T-helper 17 cell (primary cell): Measurements from ENCODE around the gene DRG1. TPM values are rescaled to one million over a fixed set of nuclear protein-coding genes. Genes with fewer than 3 reads are reported as not detected.
"Not testable (repeated sequence)": the region's sequence is repeated elsewhere in the genome, so short reads cannot be mapped to it uniquely, and the experiment has no call there.

Experiments used
- ATAC-seq: fragments of 150-1000 bp; cut with Tn5 transposase; 2 replicates; pipeline ENCODE4 v1.10.0; 2021; ENCODE audit warnings: mild to moderate bottlenecking, moderate library complexity
- DNase-seq, 3 donors: peaks; one replicate each; pipeline versions ENCODE4 v3.0.0 to v3.0.0-alpha.2; 2020 to 2021
- H3K9me3 ChIP-seq: one replicate; pipeline ENCODE4 v1.7.0; 2013; ENCODE audit warnings: low read length, mild to moderate bottlenecking; ENCODE audit not compliant: control insufficient read depth, poor library complexity, severe bottlenecking
- H3K27ac Mint-ChIP-seq: one replicate; pipeline ENCODE4 v1.8.0; 2022; ENCODE audit warnings: mild to moderate bottlenecking, moderate library complexity, mixed read lengths
- H3K27me3 Mint-ChIP-seq: one replicate; pipeline ENCODE4 v1.8.0; 2022; ENCODE audit warnings: mixed read lengths
- H3K36me3 Mint-ChIP-seq: one replicate; pipeline ENCODE4 v1.8.0; 2022; ENCODE audit warnings: low read depth, mixed read lengths
- H3K4me1 Mint-ChIP-seq: one replicate; pipeline ENCODE4 v1.8.0; 2022; ENCODE audit warnings: mild to moderate bottlenecking, mixed read lengths
- H3K4me3 Mint-ChIP-seq: one replicate; pipeline ENCODE4 v1.8.0; 2022; ENCODE audit warnings: mild to moderate bottlenecking, moderate library complexity, mixed read lengths
- total RNA-seq, 4 donors: library from RNA in 2 of 4; stranded (reverse) in 2 of 4; gene quantifications; one replicate each; pipeline ENCODE4 v1.2.3 and lab custom pipeline; 2022 to 2026

DRG1 gene, protein sequence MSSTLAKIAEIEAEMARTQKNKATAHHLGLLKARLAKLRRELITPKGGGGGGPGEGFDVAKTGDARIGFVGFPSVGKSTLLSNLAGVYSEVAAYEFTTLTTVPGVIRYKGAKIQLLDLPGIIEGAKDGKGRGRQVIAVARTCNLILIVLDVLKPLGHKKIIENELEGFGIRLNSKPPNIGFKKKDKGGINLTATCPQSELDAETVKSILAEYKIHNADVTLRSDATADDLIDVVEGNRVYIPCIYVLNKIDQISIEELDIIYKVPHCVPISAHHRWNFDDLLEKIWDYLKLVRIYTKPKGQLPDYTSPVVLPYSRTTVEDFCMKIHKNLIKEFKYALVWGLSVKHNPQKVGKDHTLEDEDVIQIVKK
- 10 to 100 TPM; 33.2 to 50.9 TPM for total RNA-seq
- total RNA-seq (lab: John Stamatoyannopoulos, UW): 30.7 to 59.1 reads per million in 2 donors

DNA sequence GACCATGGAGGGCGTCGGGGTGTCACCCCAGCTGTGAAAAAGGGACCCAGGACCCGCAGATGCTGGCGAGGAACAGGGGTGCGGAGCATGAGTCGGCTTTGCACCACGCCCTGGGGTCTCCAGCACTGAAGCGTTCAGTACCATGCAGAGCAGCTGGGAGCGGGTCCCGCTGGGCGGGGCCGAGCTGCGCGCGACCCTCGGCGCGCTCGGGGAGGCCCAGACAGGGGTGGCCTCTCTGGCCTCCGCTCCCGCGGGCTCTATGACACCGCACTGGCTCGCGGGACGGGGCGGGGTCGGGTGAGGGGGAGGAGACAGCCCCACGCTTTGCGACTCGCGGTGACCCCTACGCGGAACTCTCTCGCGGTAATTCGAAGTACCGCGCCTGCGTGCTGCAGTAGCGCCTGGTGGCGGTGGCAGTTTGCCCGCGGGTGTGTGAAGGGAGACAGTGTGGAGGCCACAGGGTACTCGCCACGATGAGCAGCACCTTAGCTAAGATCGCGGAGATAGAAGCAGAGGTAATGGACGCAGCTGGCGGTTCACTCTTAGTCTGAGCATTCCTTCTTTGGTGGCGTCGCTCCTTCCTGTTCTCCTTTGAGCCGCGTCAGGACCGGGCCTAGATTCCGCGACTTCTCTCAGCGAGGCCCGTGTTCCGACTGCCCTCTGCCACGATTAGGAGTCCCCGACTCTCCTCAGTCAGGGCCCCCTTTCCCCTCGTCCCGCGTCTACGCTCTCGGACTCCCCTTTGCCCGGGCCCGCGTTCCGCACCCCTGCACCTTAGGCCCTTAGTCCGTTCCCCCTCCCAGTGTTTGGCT, at the start of gene DRG1:
DRG1 (plus strand) TSS at position 394 of the 812 bp plus-strand sequence; CDS start at position 474, 80 bp downstream.
- Mint-ChIP-seq H3K4me3 (peak within 1 kb of the TSS; percentile 96), H3K27ac (peak within 1 kb of the TSS; percentile 97), H3K27me3 (no peaks in the 10 kb centered on the region), H3K4me1 (peaks cover 14% of the 10 kb centered on the region), H3K36me3 (peaks cover 6% of the 10 kb centered on the region)
- peak; percentile 93 to 95 (median 94) for DNase-seq
- peak; percentile 98 for ATAC-seq
- H3K9me3 ChIP-seq: no peaks in the 10 kb centered on the region

DNA sequence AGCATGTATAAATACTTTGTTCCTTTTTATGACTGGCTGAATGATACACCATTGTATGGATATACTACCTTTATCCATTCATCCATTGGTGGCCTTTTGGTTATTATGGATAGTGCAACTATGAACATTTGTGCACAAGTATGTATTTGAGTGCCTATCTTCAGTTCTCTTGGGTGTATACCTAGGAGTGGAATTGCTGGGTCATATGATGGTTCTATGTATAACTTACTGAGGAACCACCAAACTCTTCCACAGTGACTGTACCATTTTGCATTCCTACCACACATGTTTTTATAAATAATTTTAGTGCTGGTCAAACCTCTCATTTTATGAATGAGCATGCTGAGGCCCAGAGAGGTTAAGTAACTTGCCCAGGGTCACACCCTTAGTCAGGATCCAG, 49.4 kb upstream of the DRG1 start:
- H3K27ac Mint-ChIP-seq: no peak overlapping the region
- no peaks in the 10 kb centered on the region for H3K36me3 Mint-ChIP-seq
- no peak for DNase-seq
- H3K9me3 ChIP-seq: no peaks in the 10 kb centered on the region
- H3K27me3 Mint-ChIP-seq: no peaks in the 10 kb centered on the region
- H3K4me3 Mint-ChIP-seq: no peak overlapping the region
- H3K4me1 Mint-ChIP-seq: peaks cover 3% of the 10 kb centered on the region
- no peak for ATAC-seq

DNA sequence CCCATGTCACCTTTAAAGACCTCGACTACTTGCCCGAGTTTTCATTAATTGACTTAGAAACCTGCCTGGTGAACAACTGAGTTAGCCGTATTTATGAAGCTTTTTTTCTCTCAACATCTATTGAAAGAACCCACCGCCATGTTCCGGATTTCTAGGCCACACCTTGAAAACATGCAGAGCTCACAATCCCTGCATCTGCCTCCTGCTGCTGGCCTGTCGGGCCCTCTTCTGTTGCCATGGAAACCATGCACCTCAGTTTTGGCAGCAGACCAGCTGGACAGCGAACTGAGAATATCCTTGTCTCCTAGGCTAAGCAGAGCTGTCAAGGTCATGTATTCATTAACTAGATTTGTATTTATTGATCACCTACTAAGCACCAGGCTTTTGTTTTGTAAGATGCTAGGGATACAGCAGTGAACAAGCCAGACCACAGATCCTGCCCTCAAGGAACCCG, 49.0 kb upstream of the DRG1 start:
- no peaks in the 10 kb centered on the region for H3K9me3 ChIP-seq
- peaks cover 2% of the 10 kb centered on the region for H3K4me1 Mint-ChIP-seq
- no peaks in the 10 kb centered on the region for H3K36me3 Mint-ChIP-seq
- H3K4me3 Mint-ChIP-seq: no peak overlapping the region
- ATAC-seq (no peak), DNase-seq (no peak)
- no peak overlapping the region for H3K27ac Mint-ChIP-seq
- no peaks in the 10 kb centered on the region for H3K27me3 Mint-ChIP-seq

DNA sequence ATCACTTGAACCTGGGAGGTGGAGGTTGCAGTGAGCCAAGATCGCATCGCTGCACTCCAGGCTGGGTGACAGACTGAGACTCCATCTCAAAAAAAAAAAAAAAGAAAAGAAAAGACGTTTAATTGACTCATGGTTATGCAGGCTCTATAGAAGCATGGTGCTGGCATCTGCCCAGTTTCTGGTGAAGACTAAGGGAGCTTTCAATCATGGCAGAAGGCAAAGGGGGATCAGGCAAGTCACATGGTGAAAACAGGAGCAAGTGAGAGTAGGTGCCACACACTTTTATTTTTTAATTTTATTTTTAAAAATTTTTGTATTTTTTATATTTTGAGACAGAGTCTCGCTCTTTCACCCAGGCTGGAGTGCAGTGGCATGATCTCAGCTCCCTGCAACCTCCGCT, 44.9 kb upstream of the DRG1 start:
- no peaks in the 10 kb centered on the region for H3K9me3 ChIP-seq
- no peak overlapping the region for H3K4me3 Mint-ChIP-seq
- H3K36me3 Mint-ChIP-seq: no peaks in the 10 kb centered on the region
- no peak for ATAC-seq
- no peaks in the 10 kb centered on the region for H3K27me3 Mint-ChIP-seq
- no peak for DNase-seq
- H3K4me1 Mint-ChIP-seq: no peaks in the 10 kb centered on the region
- no peak overlapping the region for H3K27ac Mint-ChIP-seq

DNA sequence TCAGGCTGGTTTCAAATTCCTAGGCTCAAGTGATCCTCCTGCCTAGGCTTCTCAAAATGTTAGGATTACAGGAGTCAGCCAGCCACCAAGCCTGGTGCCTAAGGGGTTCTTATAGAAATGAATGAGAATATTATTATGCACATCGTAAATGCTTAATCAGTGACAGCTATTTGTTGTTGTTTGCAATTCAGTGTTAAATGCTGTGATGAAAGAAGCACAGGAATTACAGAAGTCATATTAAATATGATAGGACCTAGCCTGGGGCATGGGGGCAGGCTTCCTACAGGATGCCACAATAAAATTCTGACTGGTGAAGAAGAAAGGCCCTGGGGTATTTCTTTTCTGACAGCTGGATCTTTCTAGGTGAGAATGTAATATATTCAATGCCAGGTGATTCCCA, 39.4 kb upstream of the DRG1 start:
- Mint-ChIP-seq H3K4me3 (no peak overlapping the region), H3K36me3 (no peaks in the 10 kb centered on the region), H3K27me3 (peaks cover 4% of the 10 kb centered on the region), H3K4me1 (no peaks in the 10 kb centered on the region), H3K27ac (no peak overlapping the region)
- ATAC-seq (no peak), DNase-seq (no peak)
- H3K9me3 ChIP-seq: no peaks in the 10 kb centered on the region

DNA sequence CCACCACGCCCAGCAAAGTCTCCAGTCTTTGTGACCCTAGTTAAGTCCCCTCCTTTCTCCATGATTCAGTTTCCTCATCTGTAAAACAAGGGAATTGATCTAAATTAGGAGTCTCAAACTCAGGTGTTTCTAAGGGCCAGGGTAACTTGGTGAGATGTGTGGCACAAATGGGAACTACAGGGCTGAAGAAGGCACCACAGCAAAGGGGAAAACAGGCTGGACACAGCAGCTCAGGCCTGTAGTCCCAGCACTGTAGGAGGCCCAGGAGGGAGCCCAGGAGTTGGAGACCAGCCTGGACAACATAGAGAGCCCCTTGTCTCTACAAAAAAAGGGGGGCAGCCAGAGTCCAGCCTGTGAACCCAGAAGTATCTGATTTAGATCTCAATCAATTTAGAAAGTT, 37.7 kb upstream of the DRG1 start:
- ATAC-seq: no peak
- Mint-ChIP-seq H3K27ac (no peak overlapping the region), H3K4me1 (peaks cover 2% of the 10 kb centered on the region), H3K27me3 (peaks cover 4% of the 10 kb centered on the region), H3K36me3 (no peaks in the 10 kb centered on the region), H3K4me3 (no peak overlapping the region)
- DNase-seq: no peak
- H3K9me3 ChIP-seq: no peaks in the 10 kb centered on the region

DNA sequence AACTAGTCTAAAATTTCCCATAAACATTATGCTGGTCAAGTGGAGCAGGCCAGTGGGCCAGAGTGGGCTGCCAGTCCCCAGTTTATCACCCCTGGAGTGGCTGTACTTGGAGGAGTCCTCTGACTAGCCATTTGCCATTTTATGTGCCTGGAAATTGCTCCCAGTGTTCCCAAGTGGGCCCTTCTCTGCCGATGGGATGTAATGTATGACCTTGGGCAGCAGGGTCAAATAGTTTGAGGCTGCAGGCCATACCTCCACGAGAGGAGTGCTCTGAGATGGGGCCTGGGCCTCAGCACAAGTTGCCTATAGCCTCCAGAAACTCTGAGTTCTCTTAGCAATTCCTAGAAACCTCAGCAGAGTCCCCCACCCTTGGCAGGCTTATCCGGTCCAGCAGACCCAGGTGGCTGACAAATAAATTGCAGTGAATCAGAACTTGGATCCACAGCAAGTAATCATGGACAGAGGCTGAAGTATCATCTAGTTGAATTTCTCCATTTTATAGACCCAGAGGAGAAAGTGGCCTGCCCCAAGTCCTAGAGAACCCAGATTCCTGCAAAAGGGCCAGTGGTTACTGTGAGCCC, 35.4 kb upstream of the DRG1 start:
- Mint-ChIP-seq H3K4me3 (no peak overlapping the region), H3K4me1 (peaks cover 5% of the 10 kb centered on the region), H3K36me3 (no peaks in the 10 kb centered on the region), H3K27ac (no peak overlapping the region), H3K27me3 (peaks cover 4% of the 10 kb centered on the region)
- H3K9me3 ChIP-seq: no peaks in the 10 kb centered on the region
- no peak for ATAC-seq
- no peak for DNase-seq

DNA sequence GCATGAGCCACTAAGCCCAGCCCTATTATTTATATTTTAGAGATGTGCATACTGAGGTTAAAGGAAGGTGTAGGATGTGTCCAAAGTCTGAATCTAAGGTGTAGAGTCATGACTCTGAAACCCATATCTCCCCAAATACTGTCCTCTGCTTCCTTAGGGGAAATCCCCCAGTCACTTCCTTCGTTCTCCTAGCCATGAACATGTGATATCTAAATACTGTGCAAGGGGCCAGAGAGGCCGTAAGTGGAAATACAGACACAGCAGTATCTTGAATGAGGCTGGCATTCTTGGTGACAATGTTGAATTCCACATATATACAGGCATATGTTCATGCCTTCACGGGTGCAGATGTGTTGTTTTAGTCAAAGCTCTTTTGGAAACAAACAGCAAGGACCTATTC, 32.0 kb upstream of the DRG1 start:
- H3K36me3 Mint-ChIP-seq: no peaks in the 10 kb centered on the region
- no peaks in the 10 kb centered on the region for H3K9me3 ChIP-seq
- peaks cover 5% of the 10 kb centered on the region for H3K4me1 Mint-ChIP-seq
- H3K27ac Mint-ChIP-seq: no peak overlapping the region
- ATAC-seq (no peak), DNase-seq (no peak)
- H3K4me3 Mint-ChIP-seq: no peak overlapping the region
- H3K27me3 Mint-ChIP-seq: no peaks in the 10 kb centered on the region

DNA sequence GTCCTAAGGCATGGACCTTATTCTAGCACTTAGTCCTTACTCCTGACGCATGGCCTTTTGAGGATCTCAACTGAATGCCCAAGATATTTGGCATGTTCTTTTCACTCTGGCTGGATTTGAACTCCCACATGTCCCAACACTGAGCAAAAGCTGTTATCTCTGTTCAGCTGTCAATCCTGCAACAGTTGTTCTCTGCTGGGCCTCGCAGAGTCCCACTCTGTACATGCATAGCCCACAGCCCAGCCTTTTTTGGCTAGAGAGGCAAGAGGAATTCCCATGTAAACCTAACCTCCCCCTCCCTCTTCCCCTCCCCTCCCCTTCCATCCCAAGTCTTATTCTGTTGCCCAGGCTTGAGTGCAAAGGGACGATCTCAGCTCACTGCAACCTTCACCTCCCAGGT, 21.8 kb upstream of the DRG1 start:
- no peaks in the 10 kb centered on the region for H3K27me3 Mint-ChIP-seq
- no peak overlapping the region for H3K4me3 Mint-ChIP-seq
- H3K9me3 ChIP-seq: no peaks in the 10 kb centered on the region
- H3K27ac Mint-ChIP-seq: no peak overlapping the region
- DNase-seq (no peak), ATAC-seq (no peak)
- H3K4me1 Mint-ChIP-seq: no peaks in the 10 kb centered on the region
- no peaks in the 10 kb centered on the region for H3K36me3 Mint-ChIP-seq

DNA sequence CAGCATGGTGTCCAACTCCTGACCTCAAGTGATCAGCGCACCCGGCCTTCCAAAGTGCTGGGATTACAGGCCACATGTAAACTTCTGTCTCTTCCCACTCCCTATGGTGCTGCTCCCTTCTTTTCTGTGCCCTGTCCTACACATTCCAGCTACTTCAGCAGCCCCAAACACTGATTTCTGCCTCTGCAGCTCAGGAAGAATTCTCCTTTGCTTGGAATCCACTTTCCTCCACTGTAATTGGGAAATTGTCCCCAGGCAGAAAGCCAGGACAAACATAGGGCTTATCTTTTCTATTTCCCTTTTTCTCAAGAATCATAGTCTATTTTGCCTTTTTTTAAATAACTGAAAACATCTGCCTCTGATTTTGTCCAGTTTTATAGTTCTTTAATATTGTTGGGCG, 21.3 kb upstream of the DRG1 start:
- H3K4me3 Mint-ChIP-seq: no peak overlapping the region
- DNase-seq (no peak), ATAC-seq (no peak)
- H3K9me3 ChIP-seq: no peaks in the 10 kb centered on the region
- H3K4me1 Mint-ChIP-seq: no peaks in the 10 kb centered on the region
- no peaks in the 10 kb centered on the region for H3K27me3 Mint-ChIP-seq
- H3K27ac Mint-ChIP-seq: no peak overlapping the region
- H3K36me3 Mint-ChIP-seq: no peaks in the 10 kb centered on the region

DNA sequence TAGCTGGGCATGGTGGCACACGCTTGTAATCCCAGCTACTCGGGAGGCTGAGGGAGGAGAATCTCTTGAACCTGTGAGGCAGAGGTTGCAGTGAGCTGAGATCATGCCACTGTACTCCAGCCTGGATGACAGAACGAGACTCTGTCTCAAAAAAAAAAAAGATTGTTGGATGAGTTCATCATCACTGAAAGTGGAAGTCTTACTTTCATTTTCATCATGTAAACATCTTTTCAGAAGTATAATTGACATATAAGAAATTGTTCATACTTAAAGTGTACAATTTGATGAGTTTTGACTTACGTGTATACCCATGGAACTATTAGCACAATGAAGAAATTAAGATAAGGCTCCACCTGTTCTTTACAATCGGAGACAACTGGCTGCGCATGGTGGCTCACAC, 20.8 kb upstream of the DRG1 start:
- H3K27me3 Mint-ChIP-seq, ATAC-seq, DNase-seq, H3K27ac Mint-ChIP-seq, H3K36me3 Mint-ChIP-seq, H3K4me1 Mint-ChIP-seq, H3K9me3 ChIP-seq, H3K4me3 Mint-ChIP-seq: not testable (repeated sequence)

DNA sequence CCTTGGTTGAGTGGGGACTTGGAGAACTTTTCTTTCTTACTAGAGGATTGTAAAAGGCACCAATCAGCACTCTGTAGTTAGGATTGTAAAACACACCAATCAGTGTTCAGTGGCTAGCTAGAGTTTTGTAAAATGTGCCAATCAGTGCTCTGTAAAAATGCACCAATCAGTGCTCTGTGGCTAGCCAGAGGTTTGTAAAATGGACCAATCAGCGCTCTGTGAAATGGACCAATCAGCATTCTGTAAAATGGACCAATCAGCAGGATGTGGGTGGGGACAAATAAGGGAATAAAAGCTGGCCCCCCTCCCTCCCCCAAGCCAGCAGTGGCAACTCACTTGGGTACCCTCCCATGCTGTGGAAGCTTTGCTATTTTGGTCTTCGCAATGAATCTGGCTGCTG, 5.5 kb upstream of the DRG1 start:
- DNase-seq (no peak), ATAC-seq (no peak)
- H3K4me3 Mint-ChIP-seq: no peak overlapping the region
- no peaks in the 10 kb centered on the region for H3K4me1 Mint-ChIP-seq
- peaks cover 2% of the 10 kb centered on the region for H3K36me3 Mint-ChIP-seq
- H3K27me3 Mint-ChIP-seq: no peaks in the 10 kb centered on the region
- H3K9me3 ChIP-seq: no peaks in the 10 kb centered on the region
- no peak overlapping the region for H3K27ac Mint-ChIP-seq

DNA sequence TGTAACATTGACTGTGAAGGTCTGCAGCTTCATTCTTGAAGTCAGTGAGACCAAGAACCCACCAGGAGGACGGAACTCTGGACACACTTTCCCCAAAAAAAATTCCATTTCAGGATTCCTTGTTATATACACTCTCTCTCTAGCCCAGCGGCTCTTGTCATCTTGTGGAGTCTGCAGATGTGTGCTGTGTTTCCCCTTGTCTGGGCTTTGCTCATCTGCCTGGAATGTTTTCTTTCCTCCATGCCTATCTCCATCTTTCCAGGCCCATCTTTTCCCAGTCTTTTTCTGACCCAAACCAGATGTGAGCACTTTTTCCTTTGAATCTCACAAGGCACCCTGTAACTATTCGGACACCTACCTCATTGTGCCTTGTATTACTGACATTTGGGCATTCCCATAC, 5.1 kb upstream of the DRG1 start:
- Mint-ChIP-seq H3K27ac (no peak overlapping the region), H3K4me1 (no peaks in the 10 kb centered on the region), H3K27me3 (no peaks in the 10 kb centered on the region), H3K4me3 (no peak overlapping the region), H3K36me3 (peaks cover 2% of the 10 kb centered on the region)
- no peaks in the 10 kb centered on the region for H3K9me3 ChIP-seq
- ATAC-seq (no peak), DNase-seq (no peak)
